ENCODE results near the gene ARHGAP26.

The ARHGAP26 gene

DNA sequence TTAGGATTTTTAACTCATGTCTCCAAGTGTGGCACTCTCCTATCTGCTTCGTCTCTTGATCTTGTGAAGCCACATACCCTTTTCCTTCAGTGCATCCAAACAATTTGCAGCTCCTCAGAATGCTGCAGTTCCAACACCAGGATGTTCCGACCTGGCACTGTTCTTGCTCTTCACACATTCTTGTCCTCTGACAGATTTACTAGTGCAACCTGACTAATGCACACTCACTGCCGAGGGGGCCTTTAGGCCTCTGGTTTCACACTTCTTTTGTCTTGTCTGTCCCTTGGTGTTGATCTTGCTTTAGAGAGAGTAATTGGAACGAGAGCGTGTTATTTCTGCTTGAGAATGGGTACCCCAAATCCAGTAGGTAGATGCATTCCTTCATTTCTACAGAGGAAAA lies 15.0 kb downstream of the ARHGAP26 start:
- DNase-seq, result no peak

DNA sequence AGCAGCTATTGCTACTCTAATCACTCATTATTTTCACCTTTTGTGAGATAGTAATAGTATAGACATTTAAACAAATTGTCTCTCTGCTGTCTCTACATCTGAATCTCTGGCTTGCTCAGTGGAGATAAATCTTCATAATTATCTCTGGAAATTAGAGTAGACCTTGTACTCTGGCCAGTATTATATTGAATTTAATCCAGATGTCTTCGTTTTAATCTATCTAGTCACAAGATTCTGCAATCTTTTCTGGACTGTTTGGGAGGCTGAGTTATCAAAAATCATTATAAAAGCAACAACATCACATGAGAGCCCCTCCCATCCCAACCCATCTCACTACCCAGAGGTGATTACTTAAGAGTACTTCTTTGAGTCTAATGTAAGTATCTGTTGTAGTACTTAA lies 19.0 kb downstream of the ARHGAP26 start:
- no peak for DNase-seq

- DNase-seq, result no peak
These were observed 22.1 kb downstream of the ARHGAP26 start for GRCh38 chr5:142792012-142792864.

- no peak for DNase-seq
These were observed 22.7 kb downstream of the ARHGAP26 start for GRCh38 chr5:142792865-142793232.

DNA sequence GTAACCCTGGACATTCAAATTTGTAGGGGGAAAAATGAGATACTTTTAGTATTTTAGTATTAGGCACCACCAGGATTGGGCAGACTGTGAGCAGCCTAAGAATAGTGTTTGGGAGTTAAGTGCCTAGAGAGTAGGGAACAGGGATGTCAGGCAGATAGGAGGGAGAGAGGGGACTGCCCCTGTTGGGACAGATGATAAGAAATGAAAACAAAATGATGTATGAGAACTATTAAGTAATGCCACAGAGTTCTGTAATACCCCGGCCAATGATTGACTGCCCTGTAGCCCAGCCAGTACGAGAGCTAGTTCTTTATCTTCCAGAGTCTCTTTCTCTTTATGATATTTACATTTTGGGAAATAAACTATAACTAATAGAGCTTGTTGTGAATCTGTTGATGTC lies 24.4 kb downstream of the ARHGAP26 start:
- no peak for DNase-seq

DNA sequence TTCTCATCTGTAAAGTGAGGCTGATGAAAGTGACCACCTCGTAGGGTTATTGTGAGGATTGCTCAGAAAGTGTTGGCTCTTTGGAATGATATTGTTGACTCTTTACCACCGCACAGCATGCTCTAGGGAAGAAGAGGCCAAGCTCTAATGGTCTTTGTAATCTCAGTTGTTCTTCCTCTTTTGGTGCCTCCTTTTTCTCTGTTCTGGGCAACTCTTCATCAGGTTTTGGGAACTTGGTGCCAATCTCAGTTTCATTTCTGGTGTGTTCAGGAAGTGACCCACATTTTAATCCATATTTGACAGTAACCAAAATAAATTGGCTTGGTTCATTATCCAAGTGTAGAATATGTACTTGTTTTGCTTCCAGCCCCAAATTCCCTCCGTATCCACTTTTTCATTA lies 25.1 kb downstream of the ARHGAP26 start:
- peak; percentile 24 to 29 for DNase-seq

DNA sequence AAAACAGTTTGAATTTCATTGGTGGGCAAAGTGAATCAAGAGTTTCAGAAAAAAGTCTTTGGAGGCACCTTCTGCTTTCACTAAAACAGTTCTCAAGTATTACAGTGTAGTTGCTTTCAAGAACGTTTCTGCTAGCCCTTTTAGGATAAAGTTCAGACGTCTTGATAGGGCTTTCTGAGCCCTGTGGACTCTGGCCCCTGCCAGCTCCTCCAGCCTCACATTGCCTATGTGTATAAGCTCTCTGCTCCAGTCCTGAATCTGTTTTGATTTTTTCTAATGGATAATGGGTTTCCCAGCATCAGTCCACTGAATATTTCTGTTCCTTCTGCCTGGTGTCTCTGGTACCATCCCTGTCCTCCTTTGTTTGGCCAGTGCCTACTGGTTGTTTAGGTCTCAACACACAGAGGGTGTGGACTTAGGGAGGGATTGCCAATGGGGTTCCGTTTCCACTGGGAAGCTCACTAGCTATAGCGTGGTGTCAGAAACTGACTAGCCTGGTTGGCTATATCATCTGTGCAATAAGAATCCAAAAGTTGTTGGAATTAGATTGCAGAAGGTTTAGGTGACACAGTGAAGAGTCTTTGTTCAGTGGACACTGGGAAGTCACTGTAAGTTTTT lies 26.4 kb downstream of the ARHGAP26 start:
- DNase-seq, result no peak

- peak in 1 of 2 donors; percentile 18 for DNase-seq
These were observed 27.2 kb downstream of the ARHGAP26 start for GRCh38 chr5:142797420-142797819.

- peak; percentile 54 to 77 for DNase-seq
These were observed 28.1 kb downstream of the ARHGAP26 start for GRCh38 chr5:142798099-142798770.

- peak; percentile 52 to 59 for DNase-seq
These were observed 30.8 kb downstream of the ARHGAP26 start for GRCh38 chr5:142800776-142801494.

DNA sequence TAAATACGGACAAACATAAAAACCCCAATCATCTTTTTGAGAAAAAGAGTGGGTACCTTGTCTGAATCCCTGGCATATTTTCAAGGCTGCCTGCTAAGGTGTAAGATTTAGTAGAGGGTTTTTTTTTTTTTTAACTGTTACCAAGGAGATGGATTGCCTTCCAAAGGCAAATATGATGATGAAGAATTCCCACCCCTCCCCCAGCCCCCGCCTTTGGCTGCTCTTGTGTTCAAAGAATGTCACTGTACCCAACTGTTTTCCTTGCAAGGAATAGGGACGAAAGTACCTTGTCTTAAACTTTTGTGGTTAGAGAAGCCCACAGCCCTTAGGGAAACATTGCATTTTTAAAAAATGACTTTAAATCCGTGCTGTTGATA lies 31.3 kb downstream of the ARHGAP26 start:
- DNase-seq, result no peak

- peak; percentile 23 to 73 for DNase-seq
These were observed 33.4 kb downstream of the ARHGAP26 start for GRCh38 chr5:142803428-142804125.

DNA sequence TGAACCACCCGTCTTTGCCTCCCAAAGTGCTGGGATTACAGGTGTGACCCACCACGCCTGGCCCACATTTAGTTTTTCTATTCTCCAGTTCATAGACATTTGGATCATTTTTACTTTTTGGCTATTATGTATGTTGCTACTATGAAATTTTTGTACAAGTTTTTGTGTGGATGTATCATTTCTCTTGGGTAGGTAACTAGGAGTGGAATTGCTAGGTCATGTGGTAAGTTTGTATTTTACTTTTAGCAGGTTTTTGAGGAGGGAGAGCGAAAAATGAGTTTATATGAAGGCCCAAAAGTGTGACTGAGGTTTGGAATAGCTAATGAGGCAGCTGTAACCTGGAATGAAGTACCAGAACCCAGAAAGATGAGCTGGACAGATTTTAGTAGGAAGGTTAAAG lies 35.2 kb downstream of the ARHGAP26 start:
- no peak for DNase-seq

- no peak for DNase-seq
These were observed 36.7 kb downstream of the ARHGAP26 start for GRCh38 chr5:142806841-142807267.

GRCh38 chr5:142807372-142807911 lies 37.3 kb downstream of the ARHGAP26 start:
- DNase-seq, result peak in 1 of 2 donors; percentile 40

- DNase-seq, result no peak
These were observed 38.9 kb downstream of the ARHGAP26 start for GRCh38 chr5:142808878-142809598.

GRCh38 chr5:142810081-142810480 lies 39.9 kb downstream of the ARHGAP26 start:
- no peak for DNase-seq

DNA sequence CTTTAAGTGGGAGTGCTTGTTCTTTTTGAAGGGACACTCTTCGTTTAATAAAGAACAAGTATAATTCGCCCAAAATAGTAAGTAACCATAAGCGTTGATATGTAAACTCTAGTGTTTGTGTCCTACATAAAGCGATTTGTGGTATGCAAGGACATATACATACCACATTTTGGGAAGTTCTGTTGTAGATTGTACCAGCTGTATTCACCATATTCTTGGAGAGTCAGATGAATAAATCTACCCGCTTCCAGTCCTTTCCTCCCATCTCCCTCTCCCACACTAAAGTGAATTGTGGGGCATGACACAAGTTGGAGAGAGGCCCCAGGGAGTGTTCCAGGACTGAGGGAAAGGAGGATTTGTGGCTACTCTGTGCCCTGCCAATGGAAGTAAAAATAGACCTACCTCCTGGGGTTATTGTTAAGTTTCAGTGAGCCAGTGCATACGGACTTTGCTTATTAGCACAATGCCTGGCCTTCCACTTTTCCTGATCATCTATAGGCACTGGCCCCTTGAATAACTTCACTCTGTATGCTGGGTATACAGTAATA lies 40.6 kb downstream of the ARHGAP26 start:
- no peak for DNase-seq

- DNase-seq, result no peak
These were observed 41.8 kb downstream of the ARHGAP26 start for GRCh38 chr5:142811866-142812557.

GRCh38 chr5:142813220-142813619 lies 43.0 kb downstream of the ARHGAP26 start:
- DNase-seq, result no peak

GRCh38 chr5:142814122-142814521 lies 43.9 kb downstream of the ARHGAP26 start:
- no peak for DNase-seq

Measured in CD4-positive, alpha-beta T cell treated with Interleukin-4 for 1 hour (primary cell).